ENCODE results near the gene PRR20B. TPM values are rescaled to one million over a fixed set of nuclear protein-coding genes. Genes with fewer than 3 reads are reported as not detected.
A peak's percentile ranks its signal among the peaks of the same experiment; 100 is the strongest.
"Not testable (repeated sequence)": the region's sequence is repeated elsewhere in the genome, so short reads cannot be mapped to it uniquely, and the experiment has no call there.

PRR20B gene
- not detected for total RNA-seq

DNA sequence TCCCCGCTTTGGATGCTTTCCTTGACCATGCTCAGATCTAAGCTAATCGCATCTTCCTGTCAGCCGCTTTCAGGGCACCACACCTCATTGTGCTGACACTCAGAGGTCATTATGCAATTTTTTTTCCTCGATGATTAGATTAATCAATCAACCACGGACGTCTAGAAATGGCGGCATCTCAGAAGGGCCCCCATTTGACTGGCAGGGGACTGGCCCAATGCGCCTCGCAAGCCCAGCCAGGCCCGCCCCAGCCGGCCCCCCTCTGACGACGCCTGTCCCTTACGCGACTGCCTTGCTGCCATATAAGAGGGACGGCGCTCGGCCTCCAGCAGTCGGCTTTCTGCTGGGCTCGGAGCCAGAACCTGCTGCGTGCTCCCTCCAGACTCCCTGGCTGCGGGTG is at the start of gene PRR20B:
PRR20B (plus strand) TSS at position 301 of the 400 bp plus-strand sequence. CDS start 387 bp downstream, outside the sequence.
- DNase-seq = not testable (repeated sequence)

DNA sequence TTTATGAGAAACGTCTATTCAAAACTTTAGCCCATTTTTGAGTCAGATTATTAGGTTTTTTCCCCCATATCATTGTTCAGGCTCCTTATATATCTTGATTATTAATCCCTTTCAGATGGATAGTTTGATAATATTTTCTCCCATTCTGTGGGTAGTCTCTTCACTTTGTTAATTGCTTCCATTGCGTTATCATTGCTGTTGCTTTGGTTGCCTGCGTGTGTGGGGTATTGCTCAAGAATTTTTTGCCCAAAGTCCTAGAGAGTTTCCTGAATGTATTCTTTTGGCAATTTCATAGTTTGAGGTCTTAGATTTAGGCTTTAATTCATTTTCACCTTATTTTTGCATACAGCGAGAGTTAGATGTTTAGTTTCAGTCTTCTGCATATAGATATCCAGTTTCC is 32.3 kb upstream of the PRR20B start:
- no peak for DNase-seq

DNA sequence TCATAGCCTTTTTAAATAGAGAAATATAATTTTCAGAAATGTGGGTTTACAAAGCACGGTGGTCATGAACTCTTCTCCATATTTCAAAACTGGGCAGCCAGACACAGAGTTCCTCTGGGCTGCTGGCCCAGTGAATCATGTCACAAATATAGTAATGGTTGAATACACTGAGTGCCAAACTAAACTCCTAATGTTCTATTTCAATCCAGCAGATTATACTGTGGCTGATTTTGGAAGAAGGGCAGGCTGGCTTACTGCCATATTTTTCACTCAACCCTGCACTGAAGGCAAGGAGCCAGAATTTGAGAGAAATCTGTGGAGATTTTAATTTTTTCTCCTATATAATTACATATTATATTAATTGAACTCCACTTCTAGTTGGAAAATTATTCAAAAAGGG is 23.6 kb upstream of the PRR20B start:
- peak; percentile 64 for DNase-seq

DNA sequence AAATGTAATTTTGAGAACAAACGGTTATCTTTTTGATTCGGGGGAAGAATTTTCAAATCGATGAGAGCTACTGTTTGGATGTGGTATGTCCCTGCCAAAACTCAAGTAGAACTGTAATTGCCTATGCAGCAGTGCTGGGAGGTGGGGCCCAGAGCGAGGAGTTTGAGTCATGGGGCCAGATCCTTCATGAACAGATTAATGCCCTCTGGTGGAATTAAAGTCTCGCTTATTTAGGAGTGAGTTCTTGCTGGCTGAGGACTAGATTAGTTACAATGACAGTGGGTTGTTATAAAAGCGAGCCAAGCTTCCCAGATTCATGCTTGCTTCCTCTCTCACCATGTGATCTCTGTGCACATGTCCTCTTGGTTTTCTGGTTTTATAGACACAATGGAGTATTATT is 18.4 kb upstream of the PRR20B start:
- DNase-seq = no peak

DNA sequence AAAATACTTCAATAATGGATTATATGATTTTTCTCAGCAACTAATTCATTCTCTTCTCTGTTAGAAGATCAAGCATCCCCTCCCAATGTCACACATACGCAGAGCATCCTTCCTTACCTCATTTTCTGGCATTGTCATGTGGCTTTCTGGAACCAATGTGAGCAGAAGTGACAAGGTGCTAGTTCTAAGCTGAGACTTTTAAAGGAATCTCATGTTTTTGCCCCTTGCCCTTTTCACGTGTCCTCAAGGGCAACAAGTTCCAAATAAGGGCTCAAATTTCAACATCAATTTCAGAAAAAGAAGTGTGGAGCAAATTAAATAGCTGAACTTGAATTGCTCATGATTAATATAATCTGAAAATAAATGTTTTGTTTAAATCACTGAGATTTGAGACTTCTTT is 11.2 kb upstream of the PRR20B start:
- DNase-seq = no peak

DNA sequence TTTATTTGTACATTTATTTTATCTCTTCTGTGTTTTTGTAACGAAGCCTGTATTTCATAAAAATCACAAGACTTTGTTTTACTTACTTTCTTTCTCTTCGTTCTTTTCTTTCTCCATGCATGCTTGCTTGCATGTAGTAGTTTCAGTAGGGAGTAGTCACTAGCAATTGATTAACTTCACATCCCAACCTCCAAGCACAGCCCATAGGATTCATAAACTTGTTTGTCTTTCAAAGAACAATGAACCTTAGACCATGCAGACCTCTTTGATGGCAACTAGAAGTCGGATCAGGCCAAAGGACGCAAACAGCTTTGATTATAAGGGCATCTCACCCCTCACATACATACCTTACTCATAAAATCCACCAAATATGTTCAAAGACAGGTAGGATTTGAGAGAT is 9.7 kb upstream of the PRR20B start:
- DNase-seq = no peak

DNA sequence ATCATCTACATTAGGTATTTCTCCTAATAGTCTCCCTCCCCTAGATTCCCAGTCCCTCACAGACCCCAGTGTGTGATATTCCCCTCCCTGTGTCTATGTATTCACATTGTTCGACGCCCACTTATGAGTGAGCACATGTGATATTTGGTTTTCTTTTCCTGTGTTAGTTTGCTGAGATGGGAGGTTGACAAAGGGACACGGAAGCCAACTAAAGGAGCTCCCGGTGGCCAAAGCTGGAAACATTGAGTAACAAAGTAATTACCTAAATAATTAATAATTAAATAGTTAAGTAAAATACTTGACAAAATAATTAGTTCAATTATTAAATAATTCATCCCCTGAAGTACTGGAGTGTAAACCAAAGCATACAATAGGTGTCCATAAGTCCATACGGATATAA is 8.3 kb upstream of the PRR20B start:
- DNase-seq = no peak

DNA sequence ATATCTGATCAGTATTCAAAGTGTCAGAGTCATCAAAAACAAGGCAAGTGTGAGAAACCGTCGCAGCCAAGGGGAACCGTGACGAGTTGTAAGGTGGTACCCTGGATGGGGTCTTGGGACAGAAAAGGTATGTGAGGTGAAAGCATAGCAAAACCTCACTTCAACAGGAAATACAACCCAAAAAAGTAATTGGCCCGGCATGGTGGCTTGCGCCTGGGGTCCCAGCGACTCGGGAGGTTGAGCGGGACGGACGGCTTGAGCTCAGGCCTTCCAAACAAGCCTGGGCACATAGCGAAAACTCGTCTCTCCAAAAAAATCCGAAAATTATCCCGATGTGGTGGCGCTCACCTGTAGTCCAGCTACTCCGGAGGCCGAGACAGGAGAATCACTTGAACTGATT is 7.5 kb upstream of the PRR20B start:
- DNase-seq = not testable (repeated sequence)

DNA sequence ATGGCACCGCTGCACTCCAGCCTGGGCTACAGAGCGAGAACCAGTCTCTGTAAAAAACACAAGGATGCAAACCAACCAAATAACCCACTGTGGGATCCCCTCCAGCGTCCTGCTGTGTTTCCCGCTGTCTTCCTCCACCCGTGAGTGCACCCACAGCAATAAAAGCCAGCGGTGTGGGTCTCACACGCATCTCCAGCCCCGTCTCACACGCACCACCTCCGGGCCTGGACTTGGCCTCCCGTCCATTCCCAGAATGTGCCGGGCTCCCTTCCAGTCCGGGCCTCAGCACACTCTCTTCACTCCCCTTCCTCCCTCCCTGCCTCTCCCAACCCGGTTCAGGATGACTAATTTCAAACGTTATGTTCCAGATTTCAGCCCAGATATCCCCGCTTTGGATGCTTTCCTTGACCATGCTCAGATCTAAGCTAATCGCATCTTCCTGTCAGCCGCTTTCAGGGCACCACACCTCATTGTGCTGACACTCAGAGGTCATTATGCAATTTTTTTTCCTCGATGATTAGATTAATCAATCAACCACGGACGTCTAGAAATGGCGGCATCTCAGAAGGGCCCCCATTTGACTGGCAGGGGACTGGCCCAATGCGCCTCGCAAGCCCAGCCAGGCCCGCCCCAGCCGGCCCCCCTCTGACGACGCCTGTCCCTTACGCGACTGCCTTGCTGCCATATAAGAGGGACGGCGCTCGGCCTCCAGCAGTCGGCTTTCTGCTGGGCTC is 6.9 kb upstream of the PRR20B start, which contains the start of gene PRR20A:
PRR20A (plus strand) TSS at position 684 of the 734 bp plus-strand sequence. CDS start 387 bp downstream, outside the sequence.
- DNase-seq = not testable (repeated sequence)

DNA sequence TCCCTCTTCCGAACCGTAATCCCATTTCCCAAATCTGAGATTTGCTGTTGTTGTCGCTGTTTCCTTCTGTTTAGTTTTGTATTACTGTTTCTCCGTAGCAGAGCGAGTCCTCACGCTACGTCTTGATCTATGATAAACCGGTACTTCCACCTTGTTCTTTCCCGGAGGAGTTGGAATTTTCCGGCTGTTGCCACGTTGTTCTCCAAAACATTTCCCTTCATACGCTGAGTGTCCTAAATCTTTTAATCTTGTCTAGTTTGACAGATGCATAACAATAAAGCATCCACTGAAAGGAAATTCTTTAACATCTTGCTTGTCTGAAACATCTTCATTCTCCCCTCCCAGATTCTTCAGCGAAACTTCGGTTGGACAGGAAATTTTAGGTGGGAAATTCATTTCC is 818 bp downstream of the PRR20B start:
- not testable (repeated sequence) for DNase-seq

DNA sequence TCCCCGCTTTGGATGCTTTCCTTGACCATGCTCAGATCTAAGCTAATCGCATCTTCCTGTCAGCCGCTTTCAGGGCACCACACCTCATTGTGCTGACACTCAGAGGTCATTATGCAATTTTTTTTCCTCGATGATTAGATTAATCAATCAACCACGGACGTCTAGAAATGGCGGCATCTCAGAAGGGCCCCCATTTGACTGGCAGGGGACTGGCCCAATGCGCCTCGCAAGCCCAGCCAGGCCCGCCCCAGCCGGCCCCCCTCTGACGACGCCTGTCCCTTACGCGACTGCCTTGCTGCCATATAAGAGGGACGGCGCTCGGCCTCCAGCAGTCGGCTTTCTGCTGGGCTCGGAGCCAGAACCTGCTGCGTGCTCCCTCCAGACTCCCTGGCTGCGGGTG is 6.5 kb downstream of the PRR20B start, which contains the start of gene PRR20C:
PRR20C (plus strand) TSS at position 301 of the 400 bp plus-strand sequence. CDS start 387 bp downstream, outside the sequence.
- not testable (repeated sequence) for DNase-seq

DNA sequence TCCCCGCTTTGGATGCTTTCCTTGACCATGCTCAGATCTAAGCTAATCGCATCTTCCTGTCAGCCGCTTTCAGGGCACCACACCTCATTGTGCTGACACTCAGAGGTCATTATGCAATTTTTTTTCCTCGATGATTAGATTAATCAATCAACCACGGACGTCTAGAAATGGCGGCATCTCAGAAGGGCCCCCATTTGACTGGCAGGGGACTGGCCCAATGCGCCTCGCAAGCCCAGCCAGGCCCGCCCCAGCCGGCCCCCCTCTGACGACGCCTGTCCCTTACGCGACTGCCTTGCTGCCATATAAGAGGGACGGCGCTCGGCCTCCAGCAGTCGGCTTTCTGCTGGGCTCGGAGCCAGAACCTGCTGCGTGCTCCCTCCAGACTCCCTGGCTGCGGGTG is 13.0 kb downstream of the PRR20B start, which contains the start of gene PRR20D:
PRR20D (plus strand) TSS at position 301 of the 400 bp plus-strand sequence. CDS start 387 bp downstream, outside the sequence.
- DNase-seq = not testable (repeated sequence)

DNA sequence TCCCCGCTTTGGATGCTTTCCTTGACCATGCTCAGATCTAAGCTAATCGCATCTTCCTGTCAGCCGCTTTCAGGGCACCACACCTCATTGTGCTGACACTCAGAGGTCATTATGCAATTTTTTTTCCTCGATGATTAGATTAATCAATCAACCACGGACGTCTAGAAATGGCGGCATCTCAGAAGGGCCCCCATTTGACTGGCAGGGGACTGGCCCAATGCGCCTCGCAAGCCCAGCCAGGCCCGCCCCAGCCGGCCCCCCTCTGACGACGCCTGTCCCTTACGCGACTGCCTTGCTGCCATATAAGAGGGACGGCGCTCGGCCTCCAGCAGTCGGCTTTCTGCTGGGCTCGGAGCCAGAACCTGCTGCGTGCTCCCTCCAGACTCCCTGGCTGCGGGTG is 19.6 kb downstream of the PRR20B start, which contains the start of gene PRR20E:
PRR20E (plus strand) TSS at position 301 of the 400 bp plus-strand sequence. CDS start 387 bp downstream, outside the sequence.
- DNase-seq = not testable (repeated sequence)

DNA sequence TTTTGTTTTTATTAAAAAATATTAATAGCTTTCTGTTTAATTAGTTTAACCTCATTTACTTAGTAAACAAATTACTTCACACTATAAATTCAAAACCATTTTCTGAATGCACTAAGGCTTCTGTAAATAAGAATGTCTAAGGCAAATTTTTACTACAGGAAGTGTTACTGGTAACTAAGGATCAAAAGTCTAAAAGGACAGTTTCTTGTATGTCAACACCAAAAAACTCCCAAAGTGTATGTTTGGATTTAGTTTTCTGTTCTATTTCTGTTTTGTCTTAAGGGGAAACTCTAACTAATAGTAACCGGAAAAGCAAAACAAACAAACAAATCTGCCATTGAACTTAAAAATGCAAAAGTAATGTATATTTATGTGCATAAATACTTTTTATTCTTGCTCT is 44.4 kb downstream of the PRR20B start:
- no peak for DNase-seq

Small RNA genes within 50 kb of the gene (small RNA-seq; reads per million reads assigned to genes)
- gene PRR20FP (ENCODE audit: low replicate concordance) = not detected

Other genes with a start within 250 kb of the PRR20B start
- gene PRR20A, start 6.6 kb upstream of the PRR20B start, total RNA-seq = not detected
- not detected for gene PRR20C, start 6.6 kb downstream of the PRR20B start, total RNA-seq
- gene PRR20D, start 13.1 kb downstream of the PRR20B start, total RNA-seq = not detected
- gene PRR20E, start 19.7 kb downstream of the PRR20B start, total RNA-seq = not detected